T-helper 1 cell treated with Interleukin-12 subunit alpha and Interleukin-12 subunit beta and Interleukin-4 antibody, amounts not matched to agents 30 μg/mL and 1 μg/mL, for 36 hours (primary cell): ENCODE data around the gene P2RX4.
"Not testable (repeated sequence)": the region's sequence is repeated elsewhere in the genome, so short reads cannot be mapped to it uniquely, and the experiment has no call there.

Experiments
- H3K27ac Mint-ChIP-seq: one replicate; pipeline ENCODE4 v1.8.0; 2021; ENCODE audit warnings: mild to moderate bottlenecking, mixed read lengths
- H3K27me3 Mint-ChIP-seq: one replicate; pipeline ENCODE4 v1.8.0; 2021; ENCODE audit warnings: low read depth, mixed read lengths
- H3K36me3 Mint-ChIP-seq: one replicate; pipeline ENCODE4 v1.8.0; 2021; ENCODE audit warnings: low read depth, mixed read lengths
- H3K4me1 Mint-ChIP-seq: one replicate; pipeline ENCODE4 v1.8.0; 2021; ENCODE audit warnings: low read depth, mixed read lengths
- H3K4me3 Mint-ChIP-seq: one replicate; pipeline ENCODE4 v1.8.0; 2021; ENCODE audit warnings: mild to moderate bottlenecking, moderate library complexity, mixed read lengths
- H3K9me3 Mint-ChIP-seq: one replicate; pipeline ENCODE4 v1.8.0; 2021; ENCODE audit warnings: mixed read lengths

P2RX4 gene

GRCh38 chr12:121223292-121224285 is 13.7 kb downstream of the P2RX4 start:
- H3K4me3 Mint-ChIP-seq, result peak overlapping the region; percentile 57
- H3K36me3 Mint-ChIP-seq, result peaks cover 57% of the 10 kb centered on the region
- H3K27me3 Mint-ChIP-seq, result no peaks in the 10 kb centered on the region
- peaks cover 41% of the 10 kb centered on the region for H3K4me1 Mint-ChIP-seq
- H3K9me3 Mint-ChIP-seq, result no peaks in the 10 kb centered on the region
- peak overlapping the region; percentile 98 for H3K27ac Mint-ChIP-seq

DNA sequence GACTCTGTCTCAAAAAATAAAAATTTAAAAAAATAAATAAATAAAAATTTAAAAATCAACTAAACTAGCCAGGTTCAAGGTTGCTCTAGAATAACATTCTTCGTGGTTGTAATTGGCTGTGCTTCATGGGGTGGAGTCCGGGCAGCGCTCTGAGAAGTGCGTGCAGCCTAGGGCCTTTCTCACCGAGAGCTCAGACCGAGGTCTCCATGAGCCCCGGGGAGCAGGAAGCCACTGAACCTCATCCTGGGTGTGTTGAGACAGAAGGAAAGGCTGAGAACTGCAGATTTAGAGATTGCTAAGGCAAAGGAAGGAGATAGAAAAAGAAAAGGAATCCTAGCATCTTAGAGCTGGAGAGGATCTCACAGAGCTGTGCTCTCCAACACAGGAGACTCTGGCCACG is 14.7 kb downstream of the P2RX4 start:
- peaks cover 41% of the 10 kb centered on the region for H3K4me1 Mint-ChIP-seq
- H3K4me3 Mint-ChIP-seq, result peak overlapping the region; percentile 82
- H3K9me3 Mint-ChIP-seq, result no peaks in the 10 kb centered on the region
- H3K27me3 Mint-ChIP-seq, result no peaks in the 10 kb centered on the region
- peak overlapping the region; percentile 98 for H3K27ac Mint-ChIP-seq
- peaks cover 58% of the 10 kb centered on the region for H3K36me3 Mint-ChIP-seq

- H3K4me1 Mint-ChIP-seq, result peaks cover 43% of the 10 kb centered on the region
- H3K27me3 Mint-ChIP-seq, result no peaks in the 10 kb centered on the region
- no peaks in the 10 kb centered on the region for H3K9me3 Mint-ChIP-seq
- peaks cover 56% of the 10 kb centered on the region for H3K36me3 Mint-ChIP-seq
- no peak overlapping the region for H3K4me3 Mint-ChIP-seq
- peak overlapping the region; percentile 41 for H3K27ac Mint-ChIP-seq
These were observed 16.5 kb downstream of the P2RX4 start for GRCh38 chr12:121226399-121226798.

GRCh38 chr12:121226871-121227270 is 16.9 kb downstream of the P2RX4 start:
- peaks cover 54% of the 10 kb centered on the region for H3K36me3 Mint-ChIP-seq
- not testable (repeated sequence) for H3K4me3 Mint-ChIP-seq, H3K27me3 Mint-ChIP-seq, H3K9me3 Mint-ChIP-seq
- peak overlapping the region; percentile 41 for H3K27ac Mint-ChIP-seq
- peaks cover 43% of the 10 kb centered on the region for H3K4me1 Mint-ChIP-seq

DNA sequence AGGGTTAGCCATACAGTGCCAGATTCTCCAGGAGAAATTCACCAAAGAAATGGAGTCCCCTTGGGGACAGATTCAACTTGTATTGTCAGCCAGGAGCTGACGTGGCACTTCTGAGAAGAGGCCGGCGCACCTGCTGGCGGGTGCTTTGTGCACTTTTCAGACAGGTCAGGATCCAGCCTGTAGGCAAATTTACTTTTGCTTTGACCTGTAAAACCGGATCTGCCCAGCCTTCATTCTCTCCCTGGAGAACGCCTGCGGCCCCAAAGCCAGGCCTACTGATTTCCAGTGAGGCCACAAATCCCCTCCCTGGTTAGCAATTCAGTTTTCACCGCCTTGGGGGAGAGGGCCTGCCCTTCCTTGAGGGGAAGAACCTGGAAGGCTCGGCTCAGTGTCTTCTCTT is 17.4 kb downstream of the P2RX4 start:
- peak overlapping the region; percentile 36 for H3K27ac Mint-ChIP-seq
- no peak overlapping the region for H3K4me3 Mint-ChIP-seq
- no peaks in the 10 kb centered on the region for H3K27me3 Mint-ChIP-seq
- peaks cover 46% of the 10 kb centered on the region for H3K4me1 Mint-ChIP-seq
- H3K9me3 Mint-ChIP-seq, result no peaks in the 10 kb centered on the region
- peaks cover 53% of the 10 kb centered on the region for H3K36me3 Mint-ChIP-seq

DNA sequence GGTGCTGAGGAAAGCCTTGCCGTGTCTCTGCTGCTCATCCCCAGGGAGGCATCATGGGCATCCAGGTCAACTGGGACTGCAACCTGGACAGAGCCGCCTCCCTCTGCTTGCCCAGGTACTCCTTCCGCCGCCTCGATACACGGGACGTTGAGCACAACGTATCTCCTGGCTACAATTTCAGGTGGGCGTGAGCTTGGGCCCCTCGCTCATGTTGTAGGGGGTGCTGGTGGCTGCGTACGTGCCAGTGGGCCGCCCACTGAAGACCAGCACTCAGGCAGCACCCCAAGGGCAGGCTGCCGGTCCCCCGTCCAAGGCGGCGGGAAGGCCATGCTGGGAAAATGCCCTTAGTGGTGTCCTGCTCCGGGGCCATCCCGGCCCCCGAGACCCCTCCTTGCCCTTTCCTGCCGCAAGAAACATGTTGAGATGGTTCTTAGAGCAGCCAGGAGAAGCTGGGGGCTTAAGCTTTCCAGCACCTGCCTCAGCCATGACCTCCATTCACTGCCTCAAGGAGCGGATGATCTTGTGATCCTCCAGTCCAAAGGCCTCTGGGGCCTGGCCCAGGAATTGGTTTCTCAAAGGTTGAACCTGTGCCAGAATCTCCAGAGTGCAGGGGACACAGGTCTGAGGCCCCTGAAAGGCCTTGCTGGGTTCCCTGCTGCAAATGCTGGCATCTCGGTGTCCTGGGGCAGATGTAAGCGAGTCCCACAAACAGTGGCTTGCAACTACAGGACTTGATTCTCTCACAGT is 19.2 kb downstream of the P2RX4 start:
- Mint-ChIP-seq H3K9me3 (no peaks in the 10 kb centered on the region), H3K4me1 (peaks cover 30% of the 10 kb centered on the region), H3K36me3 (peaks cover 48% of the 10 kb centered on the region)

GRCh38 chr12:121229826-121230537 is 20.1 kb downstream of the P2RX4 start:
- H3K4me3 Mint-ChIP-seq, H3K9me3 Mint-ChIP-seq, H3K27me3 Mint-ChIP-seq: not testable (repeated sequence)
- peaks cover 23% of the 10 kb centered on the region for H3K4me1 Mint-ChIP-seq
- peaks cover 49% of the 10 kb centered on the region for H3K36me3 Mint-ChIP-seq
- peak overlapping the region; percentile 45 for H3K27ac Mint-ChIP-seq

More for the DNA sequence above, 19.2 kb downstream of the P2RX4 start:
- no peaks in the 10 kb centered on the region for H3K27me3 Mint-ChIP-seq
- no peak overlapping the region for H3K4me3 Mint-ChIP-seq
- no peak overlapping the region for H3K27ac Mint-ChIP-seq

DNA sequence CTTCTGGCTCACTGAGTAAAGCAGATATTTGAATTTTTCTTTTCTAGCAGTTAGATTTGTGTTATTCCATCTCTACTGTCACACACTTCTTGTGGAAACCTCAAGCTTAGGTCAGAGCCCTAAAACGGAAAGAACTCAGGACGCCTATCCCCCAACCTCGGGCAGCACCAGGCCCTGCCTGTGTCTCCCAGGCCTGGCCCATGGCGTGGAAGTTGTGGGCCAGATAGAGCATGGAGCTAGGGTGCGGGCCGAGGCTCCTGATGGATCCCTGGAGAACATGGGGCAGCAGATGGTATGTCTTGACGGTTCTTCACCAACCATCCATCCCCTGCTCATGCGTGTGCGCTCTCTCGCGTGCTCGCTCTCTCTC is 20.6 kb downstream of the P2RX4 start:
- peaks cover 23% of the 10 kb centered on the region for H3K4me1 Mint-ChIP-seq
- no peaks in the 10 kb centered on the region for H3K27me3 Mint-ChIP-seq
- H3K36me3 Mint-ChIP-seq, result peaks cover 49% of the 10 kb centered on the region
- H3K4me3 Mint-ChIP-seq, result no peak overlapping the region
- no peaks in the 10 kb centered on the region for H3K9me3 Mint-ChIP-seq
- H3K27ac Mint-ChIP-seq, result no peak overlapping the region

DNA sequence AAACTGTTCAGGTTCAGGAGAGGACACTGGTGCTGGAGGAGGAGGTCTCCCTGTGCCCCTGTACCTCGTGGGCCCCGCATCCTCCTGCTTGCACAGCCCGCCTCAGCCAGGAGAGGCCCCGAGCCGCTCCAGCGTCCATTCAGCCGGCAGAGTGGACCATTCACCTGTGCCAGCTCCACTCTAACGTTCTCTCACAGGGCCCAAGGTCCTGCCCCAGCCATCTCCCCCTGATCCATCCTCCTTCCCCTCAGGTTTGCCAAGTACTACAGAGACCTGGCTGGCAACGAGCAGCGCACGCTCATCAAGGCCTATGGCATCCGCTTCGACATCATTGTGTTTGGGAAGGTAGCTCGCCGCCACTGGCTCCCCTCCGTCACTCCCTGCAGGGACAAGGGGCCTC is 22.2 kb downstream of the P2RX4 start:
- H3K27ac Mint-ChIP-seq, result no peak overlapping the region
- peaks cover 18% of the 10 kb centered on the region for H3K4me1 Mint-ChIP-seq
- no peaks in the 10 kb centered on the region for H3K27me3 Mint-ChIP-seq
- no peaks in the 10 kb centered on the region for H3K9me3 Mint-ChIP-seq
- no peak overlapping the region for H3K4me3 Mint-ChIP-seq
- H3K36me3 Mint-ChIP-seq, result peaks cover 45% of the 10 kb centered on the region

- peaks cover 16% of the 10 kb centered on the region for H3K4me1 Mint-ChIP-seq
- H3K27me3 Mint-ChIP-seq, result no peaks in the 10 kb centered on the region
- H3K9me3 Mint-ChIP-seq, result no peaks in the 10 kb centered on the region
- no peak overlapping the region for H3K4me3 Mint-ChIP-seq
- H3K27ac Mint-ChIP-seq, result no peak overlapping the region
- H3K36me3 Mint-ChIP-seq, result peaks cover 42% of the 10 kb centered on the region
These were observed 23.2 kb downstream of the P2RX4 start for GRCh38 chr12:121232977-121233627.

- H3K27ac Mint-ChIP-seq, result no peak overlapping the region
- no peaks in the 10 kb centered on the region for H3K27me3 Mint-ChIP-seq
- no peaks in the 10 kb centered on the region for H3K9me3 Mint-ChIP-seq
- peaks cover 17% of the 10 kb centered on the region for H3K4me1 Mint-ChIP-seq
- H3K4me3 Mint-ChIP-seq, result no peak overlapping the region
- peaks cover 40% of the 10 kb centered on the region for H3K36me3 Mint-ChIP-seq
These were observed 23.7 kb downstream of the P2RX4 start for GRCh38 chr12:121233628-121234020.

DNA sequence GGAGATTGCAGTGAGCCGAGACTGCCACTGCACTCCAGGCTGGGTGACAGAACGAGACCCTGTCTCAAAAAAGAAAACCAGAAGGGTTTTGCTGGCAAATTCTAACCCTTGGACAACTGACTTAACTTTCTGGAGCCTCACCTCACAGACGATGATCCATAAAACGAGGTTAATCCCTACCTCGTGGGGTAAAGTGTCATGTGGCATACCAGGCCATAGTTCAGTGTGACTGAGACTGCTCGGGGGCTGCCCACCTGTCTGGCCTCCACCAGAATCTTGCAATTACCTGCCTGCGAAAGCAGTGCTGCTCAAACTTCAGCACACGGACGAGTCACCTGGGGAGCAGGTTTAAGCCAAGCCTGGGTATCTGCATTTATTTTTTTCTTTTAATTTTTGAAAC is 26.8 kb downstream of the P2RX4 start:
- Mint-ChIP-seq H3K36me3 (peaks cover 31% of the 10 kb centered on the region), H3K27me3 (no peaks in the 10 kb centered on the region), H3K27ac (no peak overlapping the region), H3K4me3 (no peak overlapping the region), H3K9me3 (no peaks in the 10 kb centered on the region), H3K4me1 (peaks cover 35% of the 10 kb centered on the region)

- H3K4me1 Mint-ChIP-seq, result peaks cover 32% of the 10 kb centered on the region
- H3K27me3 Mint-ChIP-seq, result no peaks in the 10 kb centered on the region
- no peak overlapping the region for H3K27ac Mint-ChIP-seq
- peaks cover 29% of the 10 kb centered on the region for H3K36me3 Mint-ChIP-seq
- H3K9me3 Mint-ChIP-seq, result no peaks in the 10 kb centered on the region
- no peak overlapping the region for H3K4me3 Mint-ChIP-seq
These were observed 27.5 kb downstream of the P2RX4 start for GRCh38 chr12:121237415-121237814.

DNA sequence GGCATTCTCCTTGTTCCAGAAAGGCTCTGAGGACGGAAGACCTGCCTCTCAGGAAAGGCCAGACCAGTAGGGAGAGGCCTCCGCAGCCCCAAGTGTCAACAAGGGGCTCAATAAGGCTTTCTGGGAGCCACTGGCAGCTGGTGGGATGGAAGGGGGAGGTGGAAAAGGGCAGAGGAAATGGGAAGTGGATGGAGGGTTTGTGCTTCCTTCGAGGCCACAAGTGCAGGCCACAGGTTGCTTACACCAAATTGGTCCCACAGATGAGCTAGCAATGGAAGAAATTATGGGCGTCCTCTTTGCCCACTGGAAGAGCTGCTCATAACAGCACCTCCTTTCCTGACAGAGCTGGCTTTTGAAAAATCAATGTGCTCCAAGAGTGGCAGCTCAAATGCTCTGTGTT is 28.2 kb downstream of the P2RX4 start:
- no peak overlapping the region for H3K27ac Mint-ChIP-seq
- no peaks in the 10 kb centered on the region for H3K9me3 Mint-ChIP-seq
- H3K27me3 Mint-ChIP-seq, result no peaks in the 10 kb centered on the region
- H3K4me3 Mint-ChIP-seq, result no peak overlapping the region
- H3K4me1 Mint-ChIP-seq, result peaks cover 32% of the 10 kb centered on the region
- peaks cover 25% of the 10 kb centered on the region for H3K36me3 Mint-ChIP-seq
